ENCODE results near the gene CABCOCO1.

- no peak for TF ChIP-seq POLR2A (IDR thresholded peaks at IDR 0.05)
- TF ChIP-seq CTCF (IDR thresholded peaks at IDR 0.05), result no peak
- TF ChIP-seq POLR2AphosphoS5 (IDR thresholded peaks at IDR 0.05), result no peak
Observed at GRCh38 chr10:61627266-61627665, 35.5 kb upstream of the CABCOCO1 start.

Data from sigmoid colon (tissue), 4 donors.